Tibial nerve (tissue), 3 donors: ENCODE data around the gene KIRREL1.

Experiments used
- POLR2A ChIP-seq, 2 donors: fragments of 450-650 bp; IDR thresholded peaks; one replicate each; pipeline ENCODE4 v1.6.1; 2017; ENCODE audit warnings: antibody characterized with exemption in 2 of 2, mild to moderate bottlenecking in 2 of 2, moderate library complexity in 2 of 2
- TF ChIP-seq, protein P1 (sequence below), 5 experiments: fragments of 200-600 bp in 3 of 5; fragments of 450-650 bp in 2 of 5; sonication (generic) in 3 of 5; IDR thresholded peaks; one replicate each; pipeline ENCODE4 v1.5.1; 2016 to 2019; ENCODE audit warnings: antibody characterized with exemption in 5 of 5, mild to moderate bottlenecking in 3 of 5, moderate library complexity in 2 of 5

DNA sequence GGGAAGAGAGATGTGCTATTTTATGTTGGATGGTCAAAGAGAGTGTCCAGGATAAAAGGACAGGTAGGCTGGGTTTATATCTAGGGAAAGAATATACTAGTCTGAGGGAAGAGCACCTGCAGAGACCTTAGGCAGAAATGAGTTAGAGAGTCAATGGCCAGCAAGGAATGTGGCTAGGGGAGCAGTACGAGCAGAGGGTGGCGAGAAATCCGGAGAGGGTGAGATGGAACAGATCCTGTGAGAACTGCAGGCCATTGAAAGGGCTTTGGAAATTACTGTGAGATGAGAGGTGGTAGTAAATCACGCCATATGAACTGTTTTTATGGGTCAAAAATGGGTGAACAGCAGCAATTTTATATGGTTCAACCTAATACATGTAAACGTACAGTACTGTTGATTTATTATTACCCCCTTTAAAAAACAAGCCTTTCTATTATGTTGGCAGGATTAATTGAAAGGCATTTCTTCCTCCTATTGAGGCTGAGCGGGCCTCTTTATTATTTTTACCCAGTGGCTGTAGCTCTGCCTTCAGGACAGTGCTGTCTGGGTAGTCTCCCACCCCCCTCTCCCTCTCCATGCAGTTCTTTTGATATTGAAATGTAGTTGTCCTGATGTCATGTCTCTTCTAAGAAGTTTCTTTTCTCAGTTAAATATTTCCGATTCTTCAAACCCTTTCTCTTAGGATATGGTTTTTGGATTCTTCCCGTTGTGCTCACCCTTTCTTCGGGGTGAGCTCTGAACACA, 112.1 kb downstream of the KIRREL1 start:
- TF ChIP-seq, protein P1, sequence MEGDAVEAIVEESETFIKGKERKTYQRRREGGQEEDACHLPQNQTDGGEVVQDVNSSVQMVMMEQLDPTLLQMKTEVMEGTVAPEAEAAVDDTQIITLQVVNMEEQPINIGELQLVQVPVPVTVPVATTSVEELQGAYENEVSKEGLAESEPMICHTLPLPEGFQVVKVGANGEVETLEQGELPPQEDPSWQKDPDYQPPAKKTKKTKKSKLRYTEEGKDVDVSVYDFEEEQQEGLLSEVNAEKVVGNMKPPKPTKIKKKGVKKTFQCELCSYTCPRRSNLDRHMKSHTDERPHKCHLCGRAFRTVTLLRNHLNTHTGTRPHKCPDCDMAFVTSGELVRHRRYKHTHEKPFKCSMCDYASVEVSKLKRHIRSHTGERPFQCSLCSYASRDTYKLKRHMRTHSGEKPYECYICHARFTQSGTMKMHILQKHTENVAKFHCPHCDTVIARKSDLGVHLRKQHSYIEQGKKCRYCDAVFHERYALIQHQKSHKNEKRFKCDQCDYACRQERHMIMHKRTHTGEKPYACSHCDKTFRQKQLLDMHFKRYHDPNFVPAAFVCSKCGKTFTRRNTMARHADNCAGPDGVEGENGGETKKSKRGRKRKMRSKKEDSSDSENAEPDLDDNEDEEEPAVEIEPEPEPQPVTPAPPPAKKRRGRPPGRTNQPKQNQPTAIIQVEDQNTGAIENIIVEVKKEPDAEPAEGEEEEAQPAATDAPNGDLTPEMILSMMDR (IDR thresholded peaks at IDR 0.05) = no peak
- TF ChIP-seq POLR2A (IDR thresholded peaks at IDR 0.05) = no peak
